Breast epithelium (tissue), 3 donors: ENCODE measurements around the gene AGR3.
A peak's percentile ranks its signal among the peaks of the same experiment; 100 is the strongest.

Experiments
- POLR2A ChIP-seq: fragments of 450-650 bp; IDR thresholded peaks from one replicate; pipeline ENCODE4 v1.6.1; 2016; ENCODE audit warnings: antibody characterized with exemption, mild to moderate bottlenecking, moderate library complexity
- POLR2AphosphoS5 ChIP-seq, 3 donors: sonication (generic); formaldehyde crosslinking; IDR thresholded peaks; one replicate each; pipeline ENCODE4 v1.6.1; 2017; ENCODE audit warnings: antibody characterized with exemption in 3 of 3
- TF ChIP-seq, protein P1 (sequence below), 3 donors: fragments of 450-650 bp; IDR thresholded peaks; one replicate each; pipeline ENCODE4 v1.5.1; 2016 to 2017; ENCODE audit warnings: antibody characterized with exemption in 3 of 3, mild to moderate bottlenecking in 3 of 3, moderate library complexity in 3 of 3

DNA sequence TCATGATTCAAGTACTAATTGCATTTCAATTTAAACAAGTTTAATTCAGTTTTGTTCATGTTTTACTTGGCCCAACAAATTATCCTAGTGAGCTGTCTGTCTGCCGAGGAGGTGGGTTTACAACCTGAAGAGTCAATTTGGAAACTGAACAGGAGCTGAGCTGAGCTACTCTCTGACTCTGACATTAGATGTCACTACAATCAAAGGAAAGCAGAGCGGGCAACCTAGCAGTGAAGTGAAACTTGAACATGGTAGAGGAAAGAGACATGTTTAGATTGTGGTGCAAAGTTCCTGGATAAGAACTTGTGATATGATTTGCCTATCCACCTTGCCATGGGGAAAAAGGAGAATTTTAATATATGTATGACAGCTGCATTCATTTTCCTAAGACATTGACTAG lies 9.6 kb upstream of the AGR3 start:
- TF ChIP-seq, protein P1, sequence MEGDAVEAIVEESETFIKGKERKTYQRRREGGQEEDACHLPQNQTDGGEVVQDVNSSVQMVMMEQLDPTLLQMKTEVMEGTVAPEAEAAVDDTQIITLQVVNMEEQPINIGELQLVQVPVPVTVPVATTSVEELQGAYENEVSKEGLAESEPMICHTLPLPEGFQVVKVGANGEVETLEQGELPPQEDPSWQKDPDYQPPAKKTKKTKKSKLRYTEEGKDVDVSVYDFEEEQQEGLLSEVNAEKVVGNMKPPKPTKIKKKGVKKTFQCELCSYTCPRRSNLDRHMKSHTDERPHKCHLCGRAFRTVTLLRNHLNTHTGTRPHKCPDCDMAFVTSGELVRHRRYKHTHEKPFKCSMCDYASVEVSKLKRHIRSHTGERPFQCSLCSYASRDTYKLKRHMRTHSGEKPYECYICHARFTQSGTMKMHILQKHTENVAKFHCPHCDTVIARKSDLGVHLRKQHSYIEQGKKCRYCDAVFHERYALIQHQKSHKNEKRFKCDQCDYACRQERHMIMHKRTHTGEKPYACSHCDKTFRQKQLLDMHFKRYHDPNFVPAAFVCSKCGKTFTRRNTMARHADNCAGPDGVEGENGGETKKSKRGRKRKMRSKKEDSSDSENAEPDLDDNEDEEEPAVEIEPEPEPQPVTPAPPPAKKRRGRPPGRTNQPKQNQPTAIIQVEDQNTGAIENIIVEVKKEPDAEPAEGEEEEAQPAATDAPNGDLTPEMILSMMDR (IDR thresholded peaks at IDR 0.05) = peak in 2 of 3 donors; percentile 42 to 49
- TF ChIP-seq POLR2AphosphoS5 (IDR thresholded peaks at IDR 0.05) = no peak
- no peak for TF ChIP-seq POLR2A
